ENCODE measurements around the gene ZNF692. TPM values are rescaled to one million over a fixed set of nuclear protein-coding genes. Genes with fewer than 3 reads are reported as not detected.
"Not testable (repeated sequence)": the region's sequence is repeated elsewhere in the genome, so short reads cannot be mapped to it uniquely, and the experiment has no call there.

ZNF692 gene
- total RNA-seq, 1 donor from 2014 or later: 20.4 TPM

DNA sequence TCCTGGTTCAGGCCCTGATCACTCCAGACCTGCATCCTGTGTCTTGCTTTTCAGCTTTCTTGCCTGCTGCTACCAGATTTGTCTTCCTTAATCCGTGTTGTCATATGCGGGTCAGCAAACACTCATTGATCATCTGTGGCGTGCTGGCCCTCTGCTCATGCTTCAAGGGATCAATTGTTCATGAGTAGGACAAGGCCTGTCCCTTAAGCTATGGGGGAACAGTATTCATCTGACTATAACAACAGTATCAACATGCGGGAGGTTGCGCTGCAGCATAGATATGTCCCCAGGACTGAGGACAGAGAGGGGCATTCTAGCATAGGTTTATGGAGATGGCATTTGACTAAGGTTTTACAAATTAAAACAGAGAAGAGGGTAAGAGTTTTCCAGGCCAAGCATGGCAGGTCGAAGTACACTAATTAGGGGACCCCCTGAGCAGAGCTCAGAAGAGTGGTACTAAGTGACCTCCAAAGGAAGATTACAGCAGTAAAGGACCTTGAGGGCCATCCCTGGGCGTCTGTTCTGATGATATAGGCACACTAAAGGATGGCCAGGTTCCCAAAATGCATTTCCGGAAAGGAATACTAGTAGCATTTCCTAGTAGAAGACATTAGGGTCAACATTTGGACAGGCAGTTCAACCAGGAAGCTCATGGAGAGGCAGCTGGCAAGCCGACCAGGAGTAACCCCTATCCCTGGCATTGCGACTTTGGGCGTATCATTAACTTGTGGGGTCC is 21.7 kb downstream of the ZNF692 start:
- no peak for DNase-seq
- intact Hi-C loops (cut with DNase I): no loop called here
- no peak for ATAC-seq (ENCODE audit: poor library complexity)

DNA sequence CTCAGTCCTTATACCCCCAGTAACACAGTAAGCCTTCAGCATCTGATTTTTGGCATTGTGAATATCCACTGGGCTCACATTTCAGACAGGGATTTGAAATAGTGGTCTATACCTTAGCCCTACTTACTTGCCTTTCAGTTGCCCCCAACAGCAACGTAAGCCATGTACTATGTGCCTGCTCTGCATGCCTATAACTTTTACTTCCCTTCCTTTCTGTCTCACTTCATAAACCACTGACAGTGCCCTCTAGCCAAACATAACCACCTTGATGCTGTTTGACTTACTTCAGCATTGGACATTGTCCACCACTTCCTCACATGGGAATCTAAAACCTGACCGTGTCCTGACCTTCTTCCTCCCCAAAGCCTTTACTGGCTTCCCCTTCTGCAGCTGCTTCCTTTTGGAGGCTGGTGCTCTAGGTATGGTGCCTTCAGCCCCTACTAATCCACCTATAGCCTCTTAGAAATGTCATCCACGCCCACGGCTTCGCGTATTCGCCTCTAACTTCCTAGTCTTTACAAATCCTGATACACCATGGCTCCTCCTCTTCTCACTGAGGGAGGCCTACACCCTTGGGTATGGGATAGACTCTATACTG is 24.4 kb downstream of the ZNF692 start:
- ATAC-seq (ENCODE audit: poor library complexity) (no peak), DNase-seq (no peak)
- intact Hi-C loops (cut with DNase I): no loop called here

DNA sequence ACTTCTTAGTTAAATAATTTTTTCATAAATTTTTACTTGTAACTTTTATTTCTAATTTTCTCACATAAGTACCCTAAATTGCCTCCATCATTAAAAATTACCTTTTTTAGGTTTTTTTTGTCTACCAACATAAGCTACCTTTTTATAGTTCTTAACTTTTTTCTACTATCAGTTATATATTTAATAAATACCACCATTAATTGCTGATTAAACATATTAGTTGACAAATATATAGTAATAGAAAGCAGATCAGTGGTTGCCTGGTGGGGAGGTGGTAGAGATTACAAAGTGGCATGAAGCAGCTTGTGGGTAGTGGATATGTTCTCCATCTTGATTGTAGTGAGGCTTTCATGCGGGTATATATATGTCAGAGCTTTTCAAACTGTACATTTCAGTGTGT is 27.0 kb downstream of the ZNF692 start:
- ATAC-seq (ENCODE audit: poor library complexity) (no peak), DNase-seq (no peak)
- intact Hi-C loops (cut with DNase I): no loop called here

DNA sequence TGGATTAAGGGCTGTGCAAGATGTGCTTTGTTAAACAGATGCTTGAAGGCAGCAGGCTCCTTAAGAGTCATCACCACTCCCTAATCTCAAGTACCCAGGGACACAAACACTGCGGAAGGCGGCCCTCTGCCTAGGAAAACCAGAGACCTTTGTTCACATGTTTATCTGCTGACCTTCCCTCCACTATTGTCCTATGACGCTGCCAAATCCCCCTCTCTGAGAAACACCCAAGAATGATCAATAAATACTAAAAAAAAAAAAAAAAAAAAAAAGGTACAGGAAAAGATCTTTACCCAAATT is 28.2 kb downstream of the ZNF692 start:
- ATAC-seq (ENCODE audit: poor library complexity); intact Hi-C loops (cut with DNase I): not testable (repeated sequence)

DNA sequence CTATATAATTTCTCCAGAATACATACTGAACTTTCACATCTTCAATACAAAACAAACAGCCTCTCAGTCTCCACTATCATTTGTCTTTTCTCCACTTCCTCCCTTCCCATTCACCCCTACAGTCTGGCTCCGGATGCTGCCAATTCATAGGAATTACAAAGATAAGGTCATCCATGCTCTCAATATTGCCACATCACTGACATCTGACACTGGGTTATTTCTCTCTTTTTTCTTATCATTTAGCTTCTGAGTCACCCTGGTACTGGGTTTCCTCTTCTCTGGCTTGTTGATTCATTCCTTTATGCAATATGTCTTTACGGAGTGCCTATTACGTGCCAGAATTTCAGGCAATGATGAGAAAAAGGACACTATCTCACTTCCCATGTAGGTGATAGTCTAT is 30.0 kb downstream of the ZNF692 start:
- no peak for DNase-seq
- intact Hi-C loops (cut with DNase I): no loop called here
- ATAC-seq (ENCODE audit: poor library complexity): no peak

More for the DNA sequence above, 28.2 kb downstream of the ZNF692 start:
- DNase-seq: not testable (repeated sequence)

DNA sequence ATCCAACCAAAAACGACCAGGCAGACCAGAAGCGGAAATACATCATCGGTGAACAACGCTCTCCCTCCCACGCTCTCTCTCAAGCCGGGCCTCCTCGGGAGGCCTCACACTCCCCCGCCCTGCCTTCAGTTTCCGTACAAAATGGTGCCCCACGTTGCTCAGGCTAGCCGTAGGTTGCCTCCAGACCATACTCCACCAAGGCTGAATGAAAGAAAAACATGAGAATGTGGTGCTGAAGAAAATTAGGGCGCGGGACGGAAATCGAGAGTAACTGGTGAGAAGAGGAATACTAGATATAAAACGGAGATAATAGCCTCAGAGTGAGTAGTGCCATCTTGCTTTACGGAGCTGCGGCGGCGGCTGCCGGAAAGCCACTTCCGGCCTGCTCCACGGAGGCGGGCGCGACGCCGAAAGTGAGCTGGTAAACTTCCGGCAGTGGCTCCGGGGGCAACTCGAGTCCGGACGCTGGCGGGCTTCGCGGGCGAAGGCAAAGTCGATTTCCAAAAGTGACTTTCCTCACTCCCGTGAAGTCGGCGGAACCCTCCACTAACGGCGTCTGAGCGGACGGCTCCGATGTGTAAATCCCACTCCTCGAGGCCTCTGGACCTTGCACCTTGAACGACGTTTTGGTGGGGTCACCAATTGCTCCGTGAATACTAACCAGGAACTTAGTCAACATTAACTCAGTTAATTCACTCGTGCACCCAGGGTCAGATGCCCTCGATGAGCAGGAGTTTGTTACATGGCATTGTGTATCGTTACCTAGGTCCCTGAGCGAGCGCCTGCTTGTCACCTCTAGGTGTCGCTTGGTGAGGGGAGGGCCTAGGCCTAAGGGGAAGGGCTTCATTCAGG is 32.8 kb downstream of the ZNF692 start, which contains the start of gene SH3BP5L:
Gene SH3BP5L (minus strand): TSS at position 7 of the 852 bp plus-strand sequence. CDS start 980 bp downstream, outside the sequence.
- DNase-seq (peak; percentile 95), ATAC-seq (ENCODE audit: poor library complexity) (peak; percentile 96)
- intact Hi-C loops (cut with DNase I): no loop called here

DNA sequence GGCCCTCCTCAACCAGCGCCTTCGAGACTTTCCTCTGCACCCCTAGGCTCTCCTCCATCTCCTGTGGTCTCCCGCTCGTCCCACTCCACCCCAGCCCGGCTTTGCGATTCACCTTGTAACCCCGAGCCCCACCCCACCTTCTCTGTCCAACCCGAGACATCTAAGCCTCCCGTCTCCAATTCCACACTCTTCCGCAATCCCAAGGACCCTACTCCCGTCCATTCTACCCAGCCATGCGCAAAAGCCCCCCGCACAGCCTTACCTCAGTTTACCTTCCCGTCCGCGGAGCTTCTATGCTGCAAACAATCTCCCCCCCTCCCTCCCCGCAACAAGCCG is 33.3 kb downstream of the ZNF692 start:
- intact Hi-C loops (cut with DNase I): no loop called here
- ATAC-seq (ENCODE audit: poor library complexity) (peak; percentile 7), DNase-seq (no peak)

DNA sequence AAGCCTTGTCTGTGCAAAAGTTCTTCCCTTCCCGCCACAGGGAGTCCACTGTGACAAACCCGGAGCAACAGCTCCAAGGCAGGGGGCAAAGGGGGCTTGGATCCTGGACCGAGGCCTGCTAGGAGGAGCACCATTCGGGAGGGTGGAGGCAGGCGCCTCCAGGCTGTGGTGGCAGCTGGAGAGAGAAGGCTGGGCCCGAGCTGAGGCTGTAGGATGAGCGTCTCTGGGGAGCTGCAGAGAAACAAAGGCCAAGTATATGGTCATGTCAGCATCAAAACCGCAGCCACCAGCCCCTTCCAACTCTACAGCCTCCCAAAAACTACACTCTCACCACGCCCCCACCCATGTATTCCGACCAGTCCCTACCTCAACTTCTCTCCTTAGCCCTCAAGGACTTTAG is 33.7 kb downstream of the ZNF692 start:
- DNase-seq (no peak), ATAC-seq (ENCODE audit: poor library complexity) (no peak)

DNA sequence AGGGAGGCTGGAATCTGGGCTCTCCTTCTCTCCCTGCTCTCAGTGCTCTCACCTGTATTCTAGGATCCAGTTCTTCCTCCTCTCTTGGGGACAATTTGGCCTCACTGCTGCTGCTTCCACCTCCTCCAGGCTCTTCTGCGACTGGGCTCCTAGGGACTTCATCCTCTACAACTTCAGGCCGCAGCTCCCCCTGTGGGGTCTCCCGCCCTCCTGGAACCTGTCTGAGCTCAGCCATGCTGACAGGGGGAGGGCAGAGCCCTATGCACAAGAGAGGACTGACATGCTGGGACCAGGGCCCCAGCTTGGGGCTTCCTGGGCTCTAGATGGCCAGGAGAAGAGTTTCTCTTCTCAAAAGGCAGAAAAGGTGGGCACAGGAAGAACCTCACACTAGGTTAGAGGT is 34.2 kb downstream of the ZNF692 start:
- no peak for DNase-seq
- no peak for ATAC-seq (ENCODE audit: poor library complexity)
- intact Hi-C loops (cut with DNase I): no loop called here

More for the DNA sequence above, 33.7 kb downstream of the ZNF692 start:
- intact Hi-C loops (cut with DNase I): no loop called here

DNA sequence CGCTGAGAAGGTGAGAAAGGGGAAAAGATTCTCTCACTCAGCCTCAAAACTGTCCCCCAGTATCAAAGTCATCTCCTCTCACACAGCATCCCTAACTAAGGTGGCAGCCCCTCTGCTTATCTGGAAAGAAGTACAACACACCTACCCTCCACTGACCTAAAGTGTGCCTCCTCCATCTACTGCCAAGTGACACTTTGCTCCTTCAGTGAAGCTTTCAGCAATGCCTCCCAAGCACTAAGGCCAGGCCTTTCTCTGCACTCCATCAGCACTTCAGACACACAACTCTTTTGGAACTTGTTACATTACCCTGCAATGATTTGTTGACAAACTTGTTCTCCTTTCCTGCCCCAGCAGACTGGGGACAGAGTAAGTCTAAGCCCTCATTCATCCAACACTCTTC is 34.6 kb downstream of the ZNF692 start:
- ATAC-seq (ENCODE audit: poor library complexity) (no peak), DNase-seq (no peak)
- intact Hi-C loops (cut with DNase I): no loop called here

DNA sequence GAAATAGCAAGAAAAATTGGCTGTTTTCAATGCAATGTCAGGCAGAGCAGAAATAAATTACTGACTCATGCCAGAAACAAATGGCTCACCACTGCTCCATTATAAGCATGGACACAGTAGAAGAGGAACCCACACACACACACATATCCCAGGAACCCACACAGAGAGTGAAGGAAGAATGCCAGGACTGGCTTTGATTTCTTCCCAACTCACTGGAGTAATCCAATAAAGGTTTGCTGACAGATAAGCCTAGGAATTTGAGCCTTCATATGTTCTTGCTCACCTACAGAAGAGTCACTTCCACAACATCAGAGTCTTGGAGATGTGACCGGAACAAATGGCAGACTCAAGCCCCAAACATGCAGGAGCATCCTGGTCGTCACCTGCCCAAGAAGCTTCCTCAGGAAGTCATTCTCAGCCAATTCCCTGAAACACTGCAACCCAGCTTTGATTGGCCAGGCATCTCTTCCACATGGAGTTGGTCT is 35.3 kb downstream of the ZNF692 start:
- no peak for ATAC-seq (ENCODE audit: poor library complexity)

DNA sequence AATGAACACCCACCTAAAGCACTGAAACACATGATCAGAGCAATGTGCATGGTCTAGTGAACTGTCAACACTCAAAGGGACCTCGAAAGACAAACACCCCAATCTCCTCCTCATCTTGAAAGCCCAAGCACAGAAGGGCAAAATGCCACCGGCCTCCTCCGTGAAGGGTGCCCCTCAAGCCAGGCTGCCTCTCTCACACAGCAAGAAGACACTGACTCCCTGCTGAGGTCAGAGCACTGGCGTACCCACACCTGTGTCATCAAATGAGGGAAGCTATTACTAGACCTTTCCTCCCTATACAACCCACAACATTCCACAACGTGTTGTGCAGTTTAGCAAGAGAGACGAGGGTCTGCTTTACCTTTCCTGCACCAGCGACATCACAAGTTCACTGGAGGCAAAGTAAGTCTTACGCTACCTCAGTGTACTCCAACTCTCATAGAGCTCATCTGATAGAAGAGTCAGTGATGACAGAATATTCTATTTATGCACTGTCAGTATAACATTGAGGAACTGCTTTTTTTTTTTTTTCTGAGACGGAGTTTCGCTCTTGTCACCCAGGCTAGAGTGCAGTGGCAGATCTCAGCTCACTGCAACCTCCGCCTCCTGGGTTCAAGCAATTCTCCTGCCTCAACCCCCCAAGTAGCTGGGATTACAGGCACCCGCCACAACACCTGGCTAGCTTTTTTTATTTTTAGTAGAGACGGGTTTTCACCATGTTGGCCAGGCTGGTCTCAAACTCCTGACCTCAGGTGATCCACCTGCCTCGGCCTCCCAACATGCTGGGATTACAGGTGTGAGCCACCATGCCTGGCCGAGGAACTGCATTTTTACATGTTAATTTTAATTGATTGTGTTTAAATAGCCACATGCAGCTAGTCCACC is 36.5 kb downstream of the ZNF692 start:
- intact Hi-C loops (cut with DNase I): no loop called here
- ATAC-seq (ENCODE audit: poor library complexity): no peak
- no peak for DNase-seq

More for the DNA sequence above, 35.3 kb downstream of the ZNF692 start:
- DNase-seq: no peak
- intact Hi-C loops (cut with DNase I): no loop called here

DNA sequence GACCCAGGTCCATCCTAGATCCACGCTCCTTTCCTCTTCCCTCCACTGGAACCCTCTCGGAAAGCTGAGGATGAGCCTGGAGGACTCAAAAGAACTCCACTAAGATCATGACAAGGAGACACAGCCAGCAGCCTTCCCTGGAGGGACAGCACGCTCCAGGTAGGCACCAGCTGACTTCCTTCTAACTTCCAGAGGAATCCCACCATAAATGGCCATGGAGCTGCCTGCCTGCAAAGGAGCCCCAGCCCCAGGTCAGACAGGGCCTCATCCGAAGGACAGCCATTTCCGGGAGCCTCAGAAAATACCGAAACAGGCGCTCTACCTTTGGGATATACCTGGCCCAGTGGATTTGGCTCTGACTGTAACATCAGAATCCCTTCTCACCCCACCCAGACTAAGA is 37.2 kb downstream of the ZNF692 start:
- DNase-seq (no peak), ATAC-seq (ENCODE audit: poor library complexity) (no peak)
- intact Hi-C loops (cut with DNase I): no loop called here

DNA sequence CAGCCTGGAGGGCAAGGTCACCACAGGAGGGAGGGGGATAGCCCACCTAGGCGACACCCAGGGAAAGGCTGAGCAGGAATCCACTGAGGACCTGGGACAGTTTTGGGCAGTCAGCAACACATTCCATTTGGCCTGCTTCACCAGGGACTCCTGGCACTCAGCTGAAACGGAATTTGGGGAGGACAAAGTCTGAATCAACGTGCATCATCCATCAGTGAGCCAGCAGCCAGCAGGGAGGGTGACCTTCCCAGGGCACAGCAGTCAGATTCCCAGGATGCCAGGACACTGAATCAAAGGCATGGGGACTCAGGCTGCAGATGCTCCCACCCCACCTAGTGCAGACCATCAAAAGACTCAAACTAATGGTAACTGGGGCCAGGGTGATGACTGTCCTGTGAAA is 37.8 kb downstream of the ZNF692 start:
- intact Hi-C loops (cut with DNase I): no loop called here
- ATAC-seq (ENCODE audit: poor library complexity): no peak
- DNase-seq: no peak

DNA sequence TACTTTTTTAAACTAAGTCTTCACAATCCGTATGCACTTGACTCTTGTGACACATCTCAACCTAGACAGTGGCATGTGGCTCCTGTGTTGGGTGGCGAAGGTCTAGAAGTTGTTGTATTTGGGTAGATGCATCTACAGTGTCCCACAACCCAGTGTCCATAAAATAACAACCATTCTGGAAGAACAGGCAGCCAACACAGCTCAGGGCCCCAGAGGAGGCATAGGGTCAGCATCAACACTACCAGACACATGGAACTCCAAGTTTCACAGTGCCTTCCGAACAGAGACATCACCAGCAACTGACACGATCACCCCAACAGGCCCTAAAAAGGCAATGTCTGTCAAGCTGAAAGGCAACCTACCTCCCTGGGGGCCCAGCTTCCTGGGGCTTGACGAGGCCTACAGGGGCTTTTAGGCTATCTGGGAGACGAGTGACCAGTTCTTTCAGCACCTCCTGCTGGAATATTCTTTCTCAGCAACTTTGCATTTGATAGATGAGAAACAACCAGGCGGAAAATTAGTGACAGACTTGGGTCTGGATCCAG is 38.8 kb downstream of the ZNF692 start:
- no peak for ATAC-seq (ENCODE audit: poor library complexity)
- intact Hi-C loops (cut with DNase I): no loop called here
- DNase-seq: no peak

DNA sequence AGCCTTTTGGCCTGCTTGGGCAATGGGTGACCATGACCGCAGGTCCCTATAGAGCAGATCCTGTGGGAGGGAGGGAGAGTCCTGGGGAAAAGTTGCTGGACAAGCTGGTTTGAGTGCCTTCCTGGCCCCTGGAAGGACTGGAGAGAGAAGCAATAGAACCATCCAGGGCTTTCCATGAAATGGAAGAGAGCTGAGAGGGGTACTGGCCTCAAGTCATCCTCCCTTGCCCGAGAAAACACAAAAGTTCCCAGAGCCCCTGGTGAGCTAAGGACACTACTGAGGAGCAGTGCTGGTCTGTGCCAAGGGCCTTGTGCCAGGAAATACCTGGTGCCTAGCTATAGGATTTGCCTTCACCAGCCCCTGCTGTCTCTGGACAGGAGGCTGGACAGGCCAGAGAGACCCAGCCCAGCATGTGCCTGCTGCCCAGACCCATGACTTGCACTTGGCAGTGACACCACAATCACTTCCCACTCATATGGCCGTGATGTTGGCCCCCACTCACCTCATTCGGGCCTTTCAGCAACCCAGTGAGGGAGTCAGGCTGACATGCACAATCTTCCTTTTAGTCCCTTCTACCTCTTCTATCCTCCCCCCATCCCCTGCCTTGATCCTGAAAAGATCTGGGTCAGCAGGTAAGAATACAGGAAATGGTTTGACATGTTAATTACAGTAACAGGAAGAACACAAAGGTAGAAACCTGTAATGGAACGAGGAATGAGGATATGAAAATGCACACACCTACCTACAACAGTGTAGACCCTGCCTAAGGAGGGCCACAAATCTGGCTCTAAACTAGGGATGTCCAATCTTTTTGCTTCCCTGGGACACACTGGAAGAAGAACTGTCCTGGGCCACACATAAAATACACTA is 40.1 kb downstream of the ZNF692 start:
- DNase-seq (no peak), ATAC-seq (ENCODE audit: poor library complexity) (peak; percentile 11)
- intact Hi-C loops (cut with DNase I): no loop called here

DNA sequence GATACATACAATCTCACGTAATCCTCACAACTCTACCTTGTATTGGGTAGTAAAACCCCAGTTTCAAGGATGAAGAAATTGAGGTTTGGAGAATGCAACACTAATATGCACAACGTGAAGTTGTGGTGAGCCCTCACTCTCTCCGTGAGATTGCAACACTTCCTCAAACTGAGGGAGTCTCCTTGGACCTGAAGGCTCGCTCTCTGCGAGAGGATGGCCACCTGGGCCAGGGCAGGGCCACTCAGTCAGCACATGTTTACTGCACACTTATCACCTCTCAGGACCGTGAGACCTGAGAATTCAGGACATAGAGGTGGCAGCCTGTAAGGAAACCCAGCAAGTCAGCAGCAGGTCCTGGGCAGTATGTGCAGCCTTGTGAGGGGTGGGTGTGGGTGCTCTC is 41.8 kb downstream of the ZNF692 start:
- DNase-seq (no peak), ATAC-seq (ENCODE audit: poor library complexity) (no peak)
- intact Hi-C loops (cut with DNase I): no loop called here
